H1 (cell line): Measurements from ENCODE around the gene PBX2. TPM values are rescaled to one million over a fixed set of nuclear protein-coding genes. Genes with fewer than 3 reads are reported as not detected.
A peak's percentile ranks its signal among the peaks of the same experiment; 100 is the strongest.

Experiments
- ASH2L ChIP-seq: fragments of 200-600, 300-600 bp; sonication (generic); IDR thresholded peaks from one replicate; pipeline ENCODE4 v1.7.1; 2017; ENCODE audit warnings: low read length
- ATF3 ChIP-seq: IDR thresholded peaks from 2 replicates; pipeline ENCODE4 v1.6.1; 2011; ENCODE audit warnings: low read depth, mild to moderate bottlenecking, low read length; ENCODE audit not compliant: insufficient read depth
- CBX8 ChIP-seq: fragments of 300-800, 300-1000 bp; sonication (generic); IDR thresholded peaks from 2 replicates; pipeline ENCODE4 v1.7.1; 2016; ENCODE audit warnings: low read depth, low read length, borderline replicate concordance
- CREB1 ChIP-seq: IDR thresholded peaks from 2 replicates; pipeline ENCODE4 v1.6.1; 2012; ENCODE audit warnings: inconsistent platforms
- E2F6 ChIP-seq: IDR thresholded peaks from 2 replicates; pipeline ENCODE4 v1.6.1; 2012; ENCODE audit warnings: inconsistent platforms
- EP300 ChIP-seq, 2 experiments: IDR thresholded peaks; 1 replicate in 1 of 2; 2 replicates in 1 of 2; pipeline ENCODE4 v1.6.1; 2011 to 2012; ENCODE audit warnings: low read depth in 2 of 2, low read length in 2 of 2, mild to moderate bottlenecking in 2 of 2, borderline replicate concordance in 1 of 2, inconsistent platforms in 1 of 2, moderate library complexity in 1 of 2
- FOSL1 ChIP-seq: IDR thresholded peaks from 2 replicates; pipeline ENCODE4 v1.6.1; 2011; ENCODE audit warnings: mild to moderate bottlenecking, low read depth, low read length, moderate library complexity; ENCODE audit not compliant: insufficient read depth
- GTF2F1 ChIP-seq: IDR thresholded peaks from 2 replicates; pipeline ENCODE4 v1.6.1; 2012; ENCODE audit warnings: low read depth, low read length, improper control_type of control experiment, borderline replicate concordance
- JUND ChIP-seq: IDR thresholded peaks from 2 replicates; pipeline ENCODE4 v1.6.1; 2011; ENCODE audit warnings: mild to moderate bottlenecking, improper control_type of control experiment, low read length
- MAFK ChIP-seq: IDR thresholded peaks from 2 replicates; pipeline ENCODE4 v1.6.1; 2012; ENCODE audit warnings: low read depth, mild to moderate bottlenecking, improper control_type of control experiment, low read length
- MAX ChIP-seq: IDR thresholded peaks from 2 replicates; pipeline ENCODE4 v1.6.1; 2012; ENCODE audit warnings: inconsistent platforms
- POU5F1 ChIP-seq: IDR thresholded peaks from 2 replicates; pipeline ENCODE4 v1.6.1; 2011; ENCODE audit warnings: low read depth, mild to moderate bottlenecking, low read length, moderate library complexity
- SIN3A ChIP-seq, 2 experiments: IDR thresholded peaks in 1 of 2; conservative IDR thresholded peaks in 1 of 2; 2 replicates each; pipeline ENCODE4 v1.6.1; 2011 to 2012; ENCODE audit warnings: low read length in 2 of 2, improper control_type of control experiment in 1 of 2, low read depth in 1 of 2, mild to moderate bottlenecking in 1 of 2
- SIX5 ChIP-seq: IDR thresholded peaks from 2 replicates; pipeline ENCODE4 v1.6.1; 2011; ENCODE audit warnings: mild to moderate bottlenecking, low read depth, low read length
- SP1 ChIP-seq: IDR thresholded peaks from 2 replicates; pipeline ENCODE4 v1.6.1; 2011; ENCODE audit warnings: low read depth, low read length
- SP4 ChIP-seq: IDR thresholded peaks from 2 replicates; pipeline ENCODE4 v1.6.1; 2012; ENCODE audit warnings: low read length, inconsistent platforms
- TAF1 ChIP-seq: IDR thresholded peaks from 2 replicates; pipeline ENCODE4 v1.6.1; 2011; ENCODE audit warnings: mild to moderate bottlenecking, low read depth, low read length
- TAF7 ChIP-seq: optimal IDR thresholded peaks from 2 replicates; pipeline ENCODE3; 2011; ENCODE audit warnings: low read depth, mild to moderate bottlenecking, inconsistent platforms, low read length, moderate library complexity, borderline replicate concordance
- TBP ChIP-seq: IDR thresholded peaks from 2 replicates; pipeline ENCODE4 v1.6.1; 2011; ENCODE audit warnings: low read depth, low read length, improper control_type of control experiment
- TEAD4 ChIP-seq: IDR thresholded peaks from 2 replicates; pipeline ENCODE4 v1.6.1; 2012; ENCODE audit warnings: low read depth, low read length, inconsistent platforms, mixed read lengths
- USF2 ChIP-seq: IDR thresholded peaks from 2 replicates; pipeline ENCODE4 v1.6.1; 2011; ENCODE audit warnings: low read length, improper control_type of control experiment
- YY1 ChIP-seq: IDR thresholded peaks from 2 replicates; pipeline ENCODE4 v1.6.1; 2011; ENCODE audit warnings: low read depth, mild to moderate bottlenecking, low read length
- polyA plus RNA-seq, 7 experiments: library from polyadenylated mRNA; depleted of rRNA in 3 of 7; stranded (reverse) in 5 of 7; unstranded in 2 of 7; fragments of >200 nt in 5 of 7; fragments of 200-250 nt in 2 of 7; gene quantifications; 1 replicate in 5 of 7; 2 replicates in 1 of 7; 4 replicates in 1 of 7; pipeline versions ENCODE4 v1.2.1 to v1.2.3, GENCODE V29; 2011 to 2013; ENCODE audit warnings: missing spikeins in 2 of 7, mixed read lengths in 2 of 7
- total RNA-seq: library from RNA; stranded (reverse); fragmentation: NEBNext Ultra II Directional; extraction: Animal tissue kit (Norgen Biotek cat#: 25700); gene quantifications from 2 replicates; pipeline ENCODE4 v1.2.1, GENCODE V29; 2021

The PBX2 gene
- total and polyA plus RNA-seq, 2 of the 8 experiments (the other 6 are each of a cell fraction or from before 2014, with no cell fraction given), result 102 to 130 TPM

- TF ChIP-seq EP300 (IDR thresholded peaks at IDR 0.05; ENCODE audit: borderline replicate concordance in 1 of 2, low read depth in 2 of 2, low read length in 2 of 2) (peak; percentile 52 to 76; a peak in 2 of 3 replicates), TAF7 (peak; percentile 88), E2F6 (peak; percentile 69), FOSL1 (no peak), USF2 (no peak), TBP (peak; percentile 63), TEAD4 (no peak), SP4 (no peak; the same call in 1 of the 2 replicates), ASH2L (peak; percentile 35), GTF2F1 (peak; percentile 8; the same call in 1 of the 2 replicates), JUND (peak; percentile 96), SIN3A (conservative IDR thresholded peaks at IDR 0.05 in 1 of 2, IDR thresholded peaks at IDR 0.05 in 1 of 2; ENCODE audit: low read depth in 1 of 2, low read length in 2 of 2) (peak in 1 of 2 experiments; percentile 64; a peak in 2 of 4 replicates), SP1 (peak; percentile 40; the same call in 1 of the 2 replicates), ATF3 (peak; percentile 52; the same call in 1 of the 2 replicates), MAFK (no peak; the same call in 1 of the 2 replicates), MAX (0 out of 2 replicates have a peak, but pooled peaks have one; percentile 18), CBX8 (no peak), YY1 (0 out of 2 replicates have a peak, but pooled peaks have one; percentile 1), CREB1 (peak; percentile 98), TAF1 (peak; percentile 80), SIX5 (no peak), POU5F1 (no peak)
These were observed 6.1 kb upstream of the PBX2 start (continued) for GRCh38 chr6:32195902-32196681.
